ENCODE data around the gene TPRG1L.

Gene TPRG1L

DNA sequence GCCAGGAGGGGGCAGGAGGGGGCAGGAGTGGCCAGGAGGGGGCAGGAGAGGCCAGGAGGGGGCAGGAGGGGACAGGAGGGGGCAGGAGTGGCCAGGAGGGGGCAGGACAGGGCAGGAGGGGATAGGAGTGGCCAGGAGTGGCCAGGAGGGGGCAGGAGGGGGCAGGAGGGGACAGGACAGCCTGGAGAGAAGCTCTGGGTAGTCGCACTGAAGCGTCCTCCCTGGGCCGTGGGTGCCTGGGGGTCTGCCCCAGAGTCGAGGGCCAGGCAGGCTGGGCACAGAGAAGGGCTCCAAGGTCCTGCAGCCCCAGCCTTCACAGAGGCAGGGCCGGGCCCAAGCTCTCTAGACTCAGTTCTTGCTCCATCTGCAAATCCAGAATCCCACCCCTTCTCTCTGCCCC is 36.4 kb upstream of the TPRG1L start:
- no peak for TF ChIP-seq CTCF (IDR thresholded peaks at IDR 0.05; ENCODE audit: borderline replicate concordance, extremely low read depth, low read length, poor library complexity, severe bottlenecking)
- no peak overlapping the region for H3K4me2 ChIP-seq (ENCODE audit: insufficient read depth, low read length)

DNA sequence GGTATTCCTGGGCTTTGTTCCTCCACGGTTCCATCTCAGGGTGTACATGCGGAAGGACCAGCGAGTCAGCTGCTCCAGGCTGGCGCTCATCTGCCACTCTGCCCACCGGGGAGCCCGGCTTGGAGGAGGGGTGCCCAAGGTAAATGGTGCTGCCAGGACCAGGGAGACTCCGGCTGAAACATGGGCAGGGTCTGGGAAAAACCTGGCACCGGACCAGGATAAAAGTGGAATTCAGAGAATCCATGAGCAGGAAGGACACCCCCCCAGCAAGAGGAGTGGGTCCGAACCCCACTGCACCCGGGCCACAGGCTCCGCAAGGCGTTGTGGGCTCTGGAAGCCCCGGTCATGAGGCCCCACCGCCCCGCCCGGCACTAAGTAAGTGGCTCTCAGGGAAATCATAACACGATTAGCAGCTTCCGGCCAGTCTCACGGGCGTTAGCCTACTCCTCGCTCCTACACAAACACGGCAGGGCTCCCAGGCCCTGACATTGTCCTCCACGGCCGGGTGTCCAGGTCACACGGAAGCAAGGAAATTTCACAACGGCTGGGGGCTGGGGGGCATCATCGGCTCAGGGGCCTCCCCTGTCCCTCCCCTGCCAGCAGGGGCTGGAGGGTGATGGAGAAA is 34.6 kb upstream of the TPRG1L start:
- Histone ChIP-seq H3K4me1 (ENCODE audit: insufficient read depth, low read length) (no peaks in the 10 kb centered on the region), H4K20me1 (ENCODE audit: insufficient read depth, low read length) (no peaks in the 10 kb centered on the region), H2AFZ (ENCODE audit: low read depth, low read length) (no peak overlapping the region), H3K27ac (ENCODE audit: low read length) (no peak overlapping the region), H3K79me2 (ENCODE audit: insufficient read depth, low read length) (no peaks in the 10 kb centered on the region), H3K9me3 (ENCODE audit: insufficient read depth, low read length, severe bottlenecking) (no peaks in the 10 kb centered on the region), H3K36me3 (ENCODE audit: insufficient read depth, low read length) (no peaks in the 10 kb centered on the region), H3K9ac (ENCODE audit: low read depth, low read length) (no peak overlapping the region), H3K27me3 (ENCODE audit: insufficient read depth, low read length, poor library complexity) (no peaks in the 10 kb centered on the region), H3K4me2 (ENCODE audit: insufficient read depth, low read length) (no peak overlapping the region), H3K4me3 (ENCODE audit: low read depth in 1 of 2, low read length in 2 of 2) (no peak overlapping the region)
- DNase-seq (no peak), ATAC-seq (ENCODE audit: insufficient read depth, low read depth) (no peak)
- TF ChIP-seq EZH2 (IDR thresholded peaks at IDR 0.05; ENCODE audit: borderline replicate concordance, low read depth, low read length, severe bottlenecking) (no peak), CTCF (IDR thresholded peaks at IDR 0.05; ENCODE audit: borderline replicate concordance, extremely low read depth, low read length, poor library complexity, severe bottlenecking) (no peak)

More for the DNA sequence above, 36.4 kb upstream of the TPRG1L start:
- Histone ChIP-seq H3K9ac (ENCODE audit: low read depth, low read length) (no peak overlapping the region), H3K9me3 (ENCODE audit: insufficient read depth, low read length, severe bottlenecking) (peaks cover 6% of the 10 kb centered on the region), H3K4me3 (ENCODE audit: low read depth in 1 of 2, low read length in 2 of 2) (no peak overlapping the region), H3K79me2 (ENCODE audit: insufficient read depth, low read length) (no peaks in the 10 kb centered on the region), H4K20me1 (ENCODE audit: insufficient read depth, low read length) (no peaks in the 10 kb centered on the region), H3K36me3 (ENCODE audit: insufficient read depth, low read length) (no peaks in the 10 kb centered on the region), H2AFZ (ENCODE audit: low read depth, low read length) (no peak overlapping the region), H3K27ac (ENCODE audit: low read length) (no peak overlapping the region), H3K4me1 (ENCODE audit: insufficient read depth, low read length) (no peaks in the 10 kb centered on the region), H3K27me3 (ENCODE audit: insufficient read depth, low read length, poor library complexity) (no peaks in the 10 kb centered on the region)
- no peak for DNase-seq
- ATAC-seq (ENCODE audit: insufficient read depth, low read depth), result no peak

- Histone ChIP-seq H3K79me2 (ENCODE audit: insufficient read depth, low read length) (no peaks in the 10 kb centered on the region), H2AFZ (ENCODE audit: low read depth, low read length) (no peak overlapping the region), H3K4me3 (ENCODE audit: low read depth in 1 of 2, low read length in 2 of 2) (no peak overlapping the region), H3K9me3 (ENCODE audit: insufficient read depth, low read length, severe bottlenecking) (no peaks in the 10 kb centered on the region), H3K27ac (ENCODE audit: low read length) (no peak overlapping the region), H3K27me3 (ENCODE audit: insufficient read depth, low read length, poor library complexity) (no peaks in the 10 kb centered on the region), H3K36me3 (ENCODE audit: insufficient read depth, low read length) (no peaks in the 10 kb centered on the region), H3K9ac (ENCODE audit: low read depth, low read length) (no peak overlapping the region), H4K20me1 (ENCODE audit: insufficient read depth, low read length) (no peaks in the 10 kb centered on the region), H3K4me1 (ENCODE audit: insufficient read depth, low read length) (no peaks in the 10 kb centered on the region), H3K4me2 (ENCODE audit: insufficient read depth, low read length) (no peak overlapping the region)
- DNase-seq (no peak), ATAC-seq (ENCODE audit: insufficient read depth, low read depth) (no peak)
- peak; percentile 13 for TF ChIP-seq CTCF (IDR thresholded peaks at IDR 0.05; ENCODE audit: borderline replicate concordance, extremely low read depth, low read length, poor library complexity, severe bottlenecking)
- no peak for TF ChIP-seq EZH2 (IDR thresholded peaks at IDR 0.05; ENCODE audit: borderline replicate concordance, low read depth, low read length, severe bottlenecking)
Measured at GRCh38 chr1:3590951-3591865, 33.6 kb upstream of the TPRG1L start.

All from DND-41 (cell line).